H1 (cell line): ENCODE measurements around the gene PTCH1. TPM values are rescaled to one million over a fixed set of nuclear protein-coding genes. Genes with fewer than 3 reads are reported as not detected.

ENCODE experiments used
- CHD7 ChIP-seq: fragments of 300-600 bp; sonication (generic); IDR thresholded peaks from 2 replicates; pipeline ENCODE4 v1.7.1; 2012; ENCODE audit warnings: low read length, moderate library complexity, mild to moderate bottlenecking, inconsistent platforms; ENCODE audit not compliant: insufficient replicate concordance
- RNF2 ChIP-seq: fragments of 200-900, 300-1000 bp; sonication (generic); IDR thresholded peaks from 2 replicates; pipeline ENCODE4 v1.7.1; 2016; ENCODE audit warnings: borderline replicate concordance, low read depth, mild to moderate bottlenecking, antibody characterized with exemption, low read length; ENCODE audit not compliant: poor library complexity, severe bottlenecking; ENCODE audit errors: missing control alignments
- YY1 ChIP-seq: IDR thresholded peaks from 2 replicates; pipeline ENCODE4 v1.6.1; 2011; ENCODE audit warnings: low read depth, mild to moderate bottlenecking, low read length
- polyA plus RNA-seq, 7 experiments: library from polyadenylated mRNA; depleted of rRNA in 3 of 7; stranded (reverse) in 5 of 7; unstranded in 2 of 7; fragments of >200 nt in 5 of 7; fragments of 200-250 nt in 2 of 7; gene quantifications; 1 replicate in 5 of 7; 2 replicates in 1 of 7; 4 replicates in 1 of 7; pipeline versions ENCODE4 v1.2.1 to v1.2.3, GENCODE V29; 2011 to 2013; ENCODE audit warnings: missing spikeins in 2 of 7, mixed read lengths in 2 of 7
- total RNA-seq: library from RNA; stranded (reverse); fragmentation: NEBNext Ultra II Directional; extraction: Animal tissue kit (Norgen Biotek cat#: 25700); gene quantifications from 2 replicates; pipeline ENCODE4 v1.2.1, GENCODE V29; 2021

The PTCH1 gene
- total and polyA plus RNA-seq, 2 of the 8 experiments (the other 6 are each of a cell fraction or from before 2014, with no cell fraction given) = 6.4 to 34.1 TPM

GRCh38 chr9:95452176-95452575 is 64.6 kb downstream of the PTCH1 start (continued):
- TF ChIP-seq CHD7 = no peak
- no peak for TF ChIP-seq RNF2
- no peak for TF ChIP-seq YY1
- TF ChIP-seq, all 59 proteins: peak for 0
